ENCODE results near the gene ANXA2R. TPM values are rescaled to one million over a fixed set of nuclear protein-coding genes. Genes with fewer than 3 reads are reported as not detected.
A peak's percentile ranks its signal among the peaks of the same experiment; 100 is the strongest.

Gene ANXA2R
- total RNA-seq, 1 experiment from 2014 or later = 3.1 TPM

- CTCF ChIA-PET = no interaction called here
Observed at GRCh38 chr5:43024217-43024616, 15.9 kb downstream of the ANXA2R start.

GRCh38 chr5:43021151-43021550 is 19.0 kb downstream of the ANXA2R start:
- BruUV-seq (replicated peaks) = no TSS peak
- H3K27ac Mint-ChIP-seq (ENCODE audit: unreplicated experiment) = no peak overlapping the region
- Histone ChIP-seq H3K36me3 (ENCODE audit: control insufficient read depth, insufficient read depth, low read length) (no peaks in the 10 kb centered on the region), H3K27me3 (replicated peaks; ENCODE audit: control insufficient read depth, insufficient read depth, low read length) (no peaks in the 10 kb centered on the region), H3K4me1 (no peaks in the 10 kb centered on the region), H3K9me3 (no peaks in the 10 kb centered on the region), H3K4me3 (ENCODE audit: low read depth, low read length) (no peak overlapping the region)
- no peak for TF ChIP-seq CTCF (IDR thresholded peaks at IDR 0.05; ENCODE audit: insufficient read depth in 1 of 2, low read depth in 1 of 2, low read length in 1 of 2, severe bottlenecking in 1 of 2, unreplicated experiment in 1 of 2)
- DNase-seq = no peak
- no peaks in the 10 kb centered on the region for H3K9me3 Mint-ChIP-seq (ENCODE audit: unreplicated experiment)
- ChIA-PET POLR2A (no interaction called here), CTCF (interaction anchor here (1.9 kb wide), 1 partner anchor 18 kb away, joined by 7 read pairs; no protein-coding TSS in a partner anchor)
- intact Hi-C loops (cut with micrococcal nuclease; ENCODE audit: unreplicated experiment) = no loop called here
- H3K4me1 Mint-ChIP-seq (ENCODE audit: low read depth, unreplicated experiment) = peaks cover 12% of the 10 kb centered on the region
- H3K4me3 Mint-ChIP-seq (ENCODE audit: unreplicated experiment) = peak overlapping the region; percentile 95
- H3K27me3 Mint-ChIP-seq (ENCODE audit: insufficient read depth, unreplicated experiment) = no peaks in the 10 kb centered on the region
- H3K36me3 Mint-ChIP-seq (ENCODE audit: insufficient read depth, unreplicated experiment) = peaks cover 22% of the 10 kb centered on the region

More at GRCh38 chr5:43024217-43024616, 15.9 kb downstream of the ANXA2R start:
- no peaks in the 10 kb centered on the region for H3K9me3 Mint-ChIP-seq (ENCODE audit: unreplicated experiment)
- no peaks in the 10 kb centered on the region for H3K9me3 ChIP-seq
- no TSS peak for BruUV-seq (replicated peaks)
- H3K27ac Mint-ChIP-seq (ENCODE audit: unreplicated experiment) = no peak overlapping the region
- TF ChIP-seq CTCF (IDR thresholded peaks at IDR 0.05; ENCODE audit: insufficient read depth in 1 of 2, low read depth in 1 of 2, low read length in 1 of 2, severe bottlenecking in 1 of 2, unreplicated experiment in 1 of 2) = no peak
- DNase-seq = no peak
- POLR2A ChIA-PET = interaction anchor here (0.5 kb wide), 1 partner anchor 46 kb away, joined by 3 read pairs; no protein-coding TSS in a partner anchor
- H3K36me3 Mint-ChIP-seq (ENCODE audit: insufficient read depth, unreplicated experiment) = peaks cover 5% of the 10 kb centered on the region
- no peak overlapping the region for H3K4me3 Mint-ChIP-seq (ENCODE audit: unreplicated experiment)
- no peaks in the 10 kb centered on the region for H3K4me1 Mint-ChIP-seq (ENCODE audit: low read depth, unreplicated experiment)
- no peaks in the 10 kb centered on the region for H3K4me1 ChIP-seq
- no peaks in the 10 kb centered on the region for H3K36me3 ChIP-seq (ENCODE audit: control insufficient read depth, insufficient read depth, low read length)
- intact Hi-C loops (cut with micrococcal nuclease; ENCODE audit: unreplicated experiment) = no loop called here
- no peak overlapping the region for H3K4me3 ChIP-seq (ENCODE audit: low read depth, low read length)
- H3K27me3 ChIP-seq (replicated peaks; ENCODE audit: control insufficient read depth, insufficient read depth, low read length) = no peaks in the 10 kb centered on the region
- no peaks in the 10 kb centered on the region for H3K27me3 Mint-ChIP-seq (ENCODE audit: insufficient read depth, unreplicated experiment)

- H3K4me3 Mint-ChIP-seq (ENCODE audit: unreplicated experiment) = peak overlapping the region; percentile 95
- Histone ChIP-seq H3K36me3 (ENCODE audit: control insufficient read depth, insufficient read depth, low read length) (no peaks in the 10 kb centered on the region), H3K4me3 (ENCODE audit: low read depth, low read length) (peak overlapping the region; percentile 74), H3K9me3 (no peaks in the 10 kb centered on the region), H3K4me1 (no peaks in the 10 kb centered on the region), H3K27me3 (replicated peaks; ENCODE audit: control insufficient read depth, insufficient read depth, low read length) (no peaks in the 10 kb centered on the region)
- DNase-seq = peak; percentile 57
- CTCF ChIA-PET = interaction anchor here (0.5 to 2.3 kb wide), 14 partner anchors 12 to 464 kb away, joined by 3 to 23 read pairs (median 6); partner anchors contain the start of gene TMEM267
- intact Hi-C loops (cut with micrococcal nuclease; ENCODE audit: unreplicated experiment) = loop anchor here (1.0 kb wide), 3 partner anchors 20 to 85 kb away; partner anchors contain the start of gene ANXA2R
- no TSS peak for BruUV-seq (replicated peaks)
- peak overlapping the region; percentile 89 for H3K27ac Mint-ChIP-seq (ENCODE audit: unreplicated experiment)
- no peak for TF ChIP-seq CTCF (IDR thresholded peaks at IDR 0.05; ENCODE audit: insufficient read depth in 1 of 2, low read depth in 1 of 2, low read length in 1 of 2, severe bottlenecking in 1 of 2, unreplicated experiment in 1 of 2)
- POLR2A ChIA-PET = interaction anchor here (0.5 to 1.5 kb wide), 9 partner anchors 12 to 1117 kb away, joined by 3 to 9 read pairs (median 4); partner anchors contain the start of genes RIMOC1 and ZNF131
- peaks cover 22% of the 10 kb centered on the region for H3K36me3 Mint-ChIP-seq (ENCODE audit: insufficient read depth, unreplicated experiment)
- no peaks in the 10 kb centered on the region for H3K9me3 Mint-ChIP-seq (ENCODE audit: unreplicated experiment)
- peaks cover 15% of the 10 kb centered on the region for H3K4me1 Mint-ChIP-seq (ENCODE audit: low read depth, unreplicated experiment)
- no peaks in the 10 kb centered on the region for H3K27me3 Mint-ChIP-seq (ENCODE audit: insufficient read depth, unreplicated experiment)
Observed at GRCh38 chr5:43020399-43020746, 19.7 kb downstream of the ANXA2R start.
